ENCODE results near the gene IRGQ.
"Not testable (repeated sequence)": the region's sequence is repeated elsewhere in the genome, so short reads cannot be mapped to it uniquely, and the experiment has no call there.

IRGQ gene

GRCh38 chr19:43623889-43624670 is 28.1 kb upstream of the IRGQ start:
- DNase-seq: no peak

- no peak for DNase-seq
These were observed 27.0 kb upstream of the IRGQ start for GRCh38 chr19:43622956-43623355.

- DNase-seq: no peak
These were observed 26.1 kb upstream of the IRGQ start for GRCh38 chr19:43622070-43622469.

- peak; percentile 81 for DNase-seq
These were observed 24.4 kb upstream of the IRGQ start for GRCh38 chr19:43620061-43621001.

GRCh38 chr19:43619262-43620060 is 23.5 kb upstream of the IRGQ start, which contains the start of gene ZNF428:
Gene ZNF428 (minus strand): TSS chr19:43619629. CDS start chr19:43614304, 5,325 bp downstream.
- peak; percentile 80 for DNase-seq

GRCh38 chr19:43618921-43619261 is 23.0 kb upstream of the IRGQ start:
- peak; percentile 13 for DNase-seq

GRCh38 chr19:43616954-43617353 is 21.0 kb upstream of the IRGQ start:
- DNase-seq: no peak

GRCh38 chr19:43616306-43616705 is 20.4 kb upstream of the IRGQ start:
- DNase-seq: no peak

GRCh38 chr19:43612374-43612773 is 16.4 kb upstream of the IRGQ start:
- no peak for DNase-seq

- no peak for DNase-seq
These were observed 15.9 kb upstream of the IRGQ start, which contains the start of gene SRRM5 for GRCh38 chr19:43611788-43612187. Gene SRRM5 (plus strand): TSS chr19:43612088. CDS start chr19:43612122, 34 bp downstream.

- DNase-seq: no peak
These were observed 14.6 kb upstream of the IRGQ start for GRCh38 chr19:43610493-43610892.

- no peak for DNase-seq
These were observed 13.9 kb upstream of the IRGQ start for GRCh38 chr19:43609872-43610271.

GRCh38 chr19:43607238-43608205 is 11.6 kb upstream of the IRGQ start:
- DNase-seq: no peak

GRCh38 chr19:43606569-43607229 is 10.8 kb upstream of the IRGQ start:
- no peak for DNase-seq

GRCh38 chr19:43605875-43606568 is 10.1 kb upstream of the IRGQ start:
- no peak for DNase-seq

- DNase-seq: not testable (repeated sequence)
These were observed 4.4 kb upstream of the IRGQ start for GRCh38 chr19:43600326-43600725.

- DNase-seq: no peak
These were observed 3.8 kb upstream of the IRGQ start for GRCh38 chr19:43599635-43600295.

- no peak for DNase-seq
These were observed 2.7 kb upstream of the IRGQ start for GRCh38 chr19:43598445-43599240.

- DNase-seq: no peak
These were observed 1.9 kb upstream of the IRGQ start for GRCh38 chr19:43597876-43598275.

Measured in activated CD4-positive, alpha-beta T cell treated with anti-CD3 and anti-CD28 coated beads, Interleukin-2, amount 50 U/mL, for 1 hour (primary cell).